Measurements from ENCODE around the gene HAPLN2.
"Not testable (repeated sequence)": the region's sequence is repeated elsewhere in the genome, so short reads cannot be mapped to it uniquely, and the experiment has no call there.

The HAPLN2 gene

GRCh38 chr1:156592158-156592909, 26.9 kb upstream of the HAPLN2 start:
- DNase-seq = no peak

DNA sequence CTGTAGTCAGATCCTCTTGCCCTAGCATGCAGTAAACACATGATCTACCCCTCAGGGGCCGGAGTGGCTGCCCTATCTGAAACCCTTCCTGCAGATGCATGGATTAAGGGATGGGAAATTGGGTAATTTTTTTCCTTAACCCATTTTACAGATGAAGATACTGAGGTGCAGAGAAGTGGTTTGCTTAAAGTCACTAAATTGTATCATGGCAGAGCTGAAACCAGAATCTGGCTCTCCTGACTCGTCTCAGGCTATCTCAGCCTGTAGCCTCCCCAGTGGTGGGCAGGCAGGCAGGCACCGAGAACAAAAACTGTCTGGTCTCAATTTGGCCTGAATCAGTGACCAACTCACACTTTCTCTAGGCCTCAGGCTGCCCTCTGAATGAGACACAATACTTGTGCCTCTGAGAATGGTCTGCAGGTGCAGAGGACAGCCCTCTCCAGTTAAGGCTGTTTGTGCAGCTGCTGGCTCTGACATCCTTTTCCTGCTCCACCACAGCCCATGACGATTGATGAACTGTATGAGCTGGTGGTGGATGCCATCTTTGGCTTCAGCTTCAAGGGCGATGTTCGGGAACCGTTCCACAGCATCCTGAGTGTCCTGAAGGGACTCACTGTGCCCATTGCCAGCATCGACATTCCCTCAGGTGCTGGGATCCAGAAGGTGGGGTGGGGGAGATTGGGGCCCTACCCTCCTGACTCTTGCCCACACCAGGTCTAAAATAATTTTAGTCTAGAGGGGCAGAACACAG, 26.1 kb upstream of the HAPLN2 start:
- DNase-seq = no peak

GRCh38 chr1:156593661-156593989, 25.6 kb upstream of the HAPLN2 start:
- DNase-seq = no peak

DNA sequence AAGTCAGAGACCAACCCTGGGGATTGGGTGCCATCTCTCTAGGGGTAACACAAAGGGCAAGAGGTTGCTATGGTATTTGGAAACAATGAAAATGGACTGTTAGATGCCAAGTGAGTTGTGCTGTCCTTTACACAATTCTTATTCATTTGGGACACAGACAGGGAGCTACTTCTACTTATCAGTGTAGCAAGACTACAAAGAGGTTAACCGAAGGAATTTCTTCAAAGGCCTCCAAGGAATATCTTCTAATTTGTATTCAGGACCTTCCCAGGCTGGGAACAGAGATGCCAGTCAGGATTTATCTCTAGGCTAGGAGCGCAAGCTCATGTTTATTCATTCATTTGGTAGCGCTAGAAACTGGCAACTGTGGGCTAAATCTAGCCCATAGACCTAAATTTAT, 25.0 kb upstream of the HAPLN2 start:
- DNase-seq = no peak

DNA sequence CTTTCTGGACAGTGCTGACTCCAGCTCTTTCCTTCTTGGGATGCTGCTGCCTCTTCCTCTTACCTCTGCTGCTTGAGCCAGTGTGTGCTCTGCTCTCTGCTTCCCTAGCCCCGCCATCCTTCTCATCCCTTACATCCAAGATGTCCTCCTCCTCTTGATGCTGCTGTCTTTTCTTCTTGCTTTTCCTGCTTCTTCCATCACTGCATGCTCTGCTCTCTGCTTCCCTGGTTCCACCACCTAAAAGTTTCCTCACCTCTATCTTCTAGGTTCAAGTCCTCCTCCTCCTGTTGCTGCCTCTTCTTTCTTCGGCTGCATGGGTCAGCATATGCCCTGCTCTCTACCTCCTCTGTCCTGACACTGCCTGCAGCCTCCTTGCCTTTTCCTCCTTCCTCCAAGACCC, 24.2 kb upstream of the HAPLN2 start:
- DNase-seq = no peak

GRCh38 chr1:156596426-156596825, 22.8 kb upstream of the HAPLN2 start:
- DNase-seq = no peak

GRCh38 chr1:156598125-156598524, 21.1 kb upstream of the HAPLN2 start:
- DNase-seq = no peak

DNA sequence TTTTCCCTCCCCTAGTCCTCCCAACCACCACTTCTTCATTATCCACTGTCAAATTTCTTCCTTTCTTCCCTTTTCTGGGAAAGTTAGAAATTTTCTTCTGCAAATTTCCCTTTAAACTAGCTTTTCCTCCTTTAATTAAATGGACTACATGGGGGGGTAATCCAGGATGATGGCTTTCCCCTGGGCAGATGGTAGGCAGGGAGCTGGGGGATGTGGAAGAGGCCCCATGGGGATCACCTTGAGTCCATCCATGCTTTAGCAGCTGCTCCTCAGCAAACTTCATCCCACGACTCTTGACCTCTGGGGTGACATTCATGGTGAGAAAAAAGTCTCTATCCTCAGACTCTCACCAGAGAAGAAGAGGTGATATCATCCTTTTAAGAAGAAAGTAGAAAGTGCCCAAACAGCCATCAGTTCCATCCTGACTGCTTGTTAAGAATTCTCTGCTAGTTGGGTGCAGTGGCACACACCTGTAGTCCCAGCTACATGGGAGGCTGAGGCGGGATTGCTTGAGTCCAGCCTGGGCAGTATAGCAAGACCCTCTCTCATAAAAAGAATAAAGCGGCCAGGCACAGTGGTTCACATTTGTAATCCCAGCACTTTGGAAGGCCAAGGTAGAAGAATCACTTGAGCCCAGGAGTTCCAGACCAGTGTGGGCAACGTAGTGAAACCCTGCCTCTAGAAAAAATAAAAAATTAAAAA, 20.3 kb upstream of the HAPLN2 start:
- no peak for DNase-seq

DNA sequence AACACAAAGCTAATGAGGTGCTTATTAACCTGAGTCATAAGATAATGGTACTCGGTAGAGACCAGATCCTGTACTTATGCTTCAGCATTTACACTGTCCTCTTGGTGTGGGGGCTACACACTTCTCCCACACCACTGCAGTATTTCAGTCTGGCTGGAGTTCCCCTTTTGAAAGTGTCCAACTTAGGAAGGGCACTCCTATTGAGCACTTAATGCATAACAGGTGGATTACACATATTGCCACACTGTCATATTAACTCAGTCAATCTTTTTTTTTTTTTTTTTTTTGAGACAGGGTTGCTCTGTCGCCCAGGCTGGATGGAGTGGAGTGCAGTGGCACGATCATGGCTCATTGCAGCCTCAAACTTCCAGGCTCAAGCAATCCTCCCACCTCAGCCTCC, 19.4 kb upstream of the HAPLN2 start:
- DNase-seq = peak; percentile 58 to 77 (median 63)

DNA sequence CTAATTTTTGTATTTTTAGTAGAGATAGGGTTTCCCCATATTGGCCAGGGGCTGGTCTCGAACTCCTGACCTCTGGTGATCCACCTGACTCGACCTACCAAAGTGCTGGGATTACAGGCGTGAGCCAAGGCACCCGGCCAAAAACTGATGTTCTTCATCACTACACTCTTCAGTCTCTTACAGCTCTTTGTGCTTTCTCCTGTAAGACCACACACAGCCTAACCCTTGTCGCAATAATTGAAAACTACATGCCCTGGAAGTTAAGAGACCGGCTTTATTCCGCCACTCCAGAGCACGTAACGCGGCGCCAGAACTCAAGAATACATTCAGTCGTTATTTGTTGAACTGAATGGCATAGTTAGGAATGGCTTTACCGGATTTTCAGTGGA, 18.5 kb upstream of the HAPLN2 start:
- no peak for DNase-seq

DNA sequence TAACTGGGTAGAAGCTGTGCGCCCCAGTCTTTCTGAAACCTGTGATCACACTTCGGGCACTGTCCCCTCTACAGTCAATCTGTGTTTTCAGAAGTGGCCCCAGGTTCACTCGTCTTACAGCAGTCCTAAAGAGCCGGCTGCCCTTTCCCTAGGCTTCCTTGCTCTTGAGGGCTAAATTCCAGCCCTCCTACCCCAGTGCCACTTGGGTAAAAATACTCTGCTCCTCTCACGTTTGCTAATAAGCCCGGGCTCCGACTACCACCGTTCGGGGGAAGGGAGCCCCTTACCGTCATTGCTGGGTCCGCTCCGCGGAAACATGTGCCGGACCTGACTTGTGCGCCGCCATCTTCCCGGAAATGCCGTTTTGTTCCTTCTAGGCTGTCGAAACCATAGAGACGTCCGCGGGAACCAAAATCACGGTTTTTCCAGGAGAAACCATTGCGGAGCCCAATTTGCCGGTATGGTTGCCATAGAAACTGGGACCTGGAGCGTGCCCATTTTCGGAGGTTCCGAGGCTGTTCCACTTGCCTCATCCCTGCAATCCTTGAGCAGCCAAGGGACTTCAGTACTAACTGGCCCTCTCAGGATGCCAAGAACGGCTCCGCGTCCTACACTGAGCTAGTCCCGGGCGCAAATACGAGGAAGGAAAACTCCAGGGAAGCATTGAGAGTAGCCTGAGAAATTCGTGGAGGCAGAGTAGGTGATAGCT, 17.9 kb upstream of the HAPLN2 start, which contains the start of gene GPATCH4:
Gene GPATCH4 (minus strand): TSS at position 358 of the 709 bp plus-strand sequence.
- DNase-seq = peak; percentile 90

DNA sequence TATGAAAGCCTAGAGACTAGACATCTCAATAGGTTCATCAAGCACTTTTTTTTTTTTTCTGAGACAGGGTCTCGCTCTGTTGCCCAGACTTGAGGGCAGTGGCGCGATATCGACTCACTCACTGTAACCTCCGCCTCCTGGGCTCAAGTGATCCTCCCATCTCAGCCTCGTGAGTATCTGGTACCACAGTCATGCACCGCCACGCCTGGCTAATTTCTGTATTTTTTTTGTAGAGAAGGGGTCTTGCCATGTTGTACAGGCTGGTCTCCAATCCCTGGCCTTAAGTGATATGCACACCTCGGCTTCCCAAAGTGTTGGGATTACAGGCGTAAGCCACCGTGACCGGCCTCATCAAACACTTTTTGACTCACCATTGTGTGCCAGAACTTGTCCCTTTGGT, 17.3 kb upstream of the HAPLN2 start:
- DNase-seq = no peak

DNA sequence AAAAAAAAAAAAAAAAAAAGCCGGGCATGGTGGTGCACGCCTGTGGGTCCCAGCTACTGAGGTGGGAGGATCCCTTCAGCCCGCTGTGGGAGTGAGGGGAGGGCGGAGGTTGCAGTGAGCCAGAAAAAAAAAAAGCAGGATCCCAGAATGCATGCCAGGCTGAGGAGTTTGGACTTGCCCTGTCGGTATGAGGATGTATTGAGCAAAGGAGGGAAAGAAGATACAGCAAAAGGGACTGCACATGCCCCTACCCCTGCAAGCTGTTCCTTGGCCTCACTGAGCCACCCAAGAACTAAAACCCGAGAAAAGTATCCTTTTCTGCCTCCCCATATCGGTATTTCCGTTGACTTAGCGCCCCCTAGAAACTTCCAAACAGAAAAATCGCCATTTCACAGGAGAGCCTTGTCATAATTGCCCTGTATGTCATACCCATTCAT, 16.6 kb upstream of the HAPLN2 start:
- peak; percentile 49 to 62 (median 59) for DNase-seq

DNA sequence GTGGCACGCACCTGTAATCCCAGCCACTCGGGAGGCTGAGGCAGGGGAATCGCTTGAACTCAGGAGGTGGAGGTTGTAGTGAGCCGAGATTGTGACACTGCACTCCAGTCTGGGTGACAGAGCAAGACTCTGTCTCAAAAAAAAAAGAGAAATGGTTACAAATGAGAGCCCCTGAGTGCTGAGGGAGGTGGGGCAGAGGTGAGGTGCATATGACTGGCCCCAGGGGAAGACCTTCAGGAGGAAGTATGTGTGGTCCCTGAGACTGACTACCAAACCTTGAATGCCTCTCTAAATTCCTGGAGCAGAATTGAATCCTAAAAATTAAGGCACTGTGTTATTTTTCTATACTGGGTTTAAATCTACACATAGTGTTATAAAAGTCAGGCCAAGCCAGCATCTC, 11.9 kb upstream of the HAPLN2 start:
- not testable (repeated sequence) for DNase-seq

DNA sequence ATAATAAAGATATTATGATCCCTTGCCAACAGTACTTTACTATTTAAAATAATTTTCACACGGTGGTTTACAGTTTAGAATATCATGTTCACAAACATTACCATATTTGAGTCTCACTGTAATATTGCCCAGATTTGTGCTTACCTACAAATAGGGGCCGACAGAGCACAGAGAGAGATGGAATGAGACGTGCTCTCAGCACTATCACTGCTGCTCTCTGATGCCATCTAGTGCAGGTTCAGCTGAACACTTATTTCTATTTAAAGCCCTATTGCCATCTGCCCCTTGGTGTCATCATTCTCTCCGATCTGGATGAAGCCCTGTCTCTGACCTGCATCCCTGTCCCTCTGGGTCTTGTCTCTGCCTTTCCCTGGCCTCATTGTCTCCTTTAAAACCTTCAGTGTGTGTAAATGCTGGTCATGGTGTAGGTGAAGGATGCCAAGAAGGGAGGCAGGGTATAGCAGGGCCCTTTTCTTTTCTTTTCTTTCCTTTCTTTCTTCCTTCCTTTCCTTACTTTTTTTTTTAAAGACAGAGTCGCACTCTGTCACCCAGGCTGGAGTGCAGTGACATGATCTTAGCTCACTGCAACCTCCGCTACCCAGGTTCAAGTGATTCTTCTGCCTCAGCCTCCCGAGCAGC, 11.1 kb upstream of the HAPLN2 start:
- peak; percentile 78 to 87 (median 85) for DNase-seq

GRCh38 chr1:156608981-156609380, 10.2 kb upstream of the HAPLN2 start:
- peak; percentile 36 to 54 (median 45) for DNase-seq

DNA sequence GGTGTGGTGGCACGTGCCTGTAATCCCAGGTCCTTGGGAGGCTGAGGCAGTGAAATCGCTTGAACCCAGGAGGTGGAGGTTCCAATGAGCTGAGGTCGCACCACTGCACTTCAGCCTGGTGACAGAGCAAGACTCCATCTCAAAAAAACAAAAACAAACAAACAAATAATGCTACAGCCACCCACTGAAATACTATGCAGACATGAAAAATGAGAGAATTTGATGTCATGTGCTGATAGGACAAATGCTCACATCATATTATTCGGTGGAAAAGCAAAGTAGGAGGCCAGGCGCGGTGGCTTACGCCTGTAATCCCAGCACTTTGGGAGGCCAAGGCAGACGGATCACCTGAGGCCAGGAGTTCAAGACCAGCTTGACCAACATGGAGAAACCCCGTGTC, 9.1 kb upstream of the HAPLN2 start:
- not testable (repeated sequence) for DNase-seq

GRCh38 chr1:156612666-156613065, 6.5 kb upstream of the HAPLN2 start:
- peak; percentile 36 to 59 (median 57) for DNase-seq

DNA sequence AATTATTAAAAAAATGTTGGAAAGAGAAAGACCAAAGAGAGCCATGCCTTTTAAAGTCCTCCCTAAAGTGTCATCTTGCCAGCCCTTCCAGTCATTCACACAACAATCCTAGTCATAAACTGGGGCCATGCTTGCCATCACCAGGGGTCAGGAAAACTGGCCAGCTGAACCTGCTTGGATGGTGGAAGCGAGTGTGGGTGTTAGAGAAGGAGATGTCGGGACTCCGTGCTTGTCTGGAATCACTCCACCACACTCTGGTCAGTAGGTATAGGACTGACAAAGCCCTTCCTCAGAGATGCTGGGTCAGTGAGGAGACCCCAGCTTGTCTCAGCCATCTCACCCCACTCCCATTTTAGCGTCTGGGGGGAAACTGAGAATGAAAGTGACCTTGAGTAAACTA, 3.3 kb upstream of the HAPLN2 start:
- no peak for DNase-seq

DNA sequence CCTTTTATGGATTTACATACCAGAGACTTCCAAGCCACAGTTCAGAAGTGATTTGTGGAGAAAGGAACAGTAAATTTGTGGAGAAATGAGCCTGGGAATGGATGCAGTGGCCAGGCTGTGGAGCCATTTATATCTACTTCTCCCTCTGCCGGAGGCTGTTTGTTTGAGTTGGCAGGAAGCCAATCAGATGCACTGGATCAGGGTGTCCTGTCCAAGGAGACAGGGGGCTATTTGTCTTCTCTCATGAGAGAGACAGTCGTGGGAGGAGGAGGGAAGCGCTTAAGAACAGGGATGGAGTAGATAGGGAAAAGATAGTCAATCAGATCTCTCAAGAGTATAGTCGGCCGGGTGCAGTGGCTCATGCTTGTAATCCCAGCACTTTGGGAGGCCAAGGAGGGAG, 2.8 kb upstream of the HAPLN2 start:
- DNase-seq = peak; percentile 33 to 37 (median 36)

GRCh38 chr1:156619582-156619955, 354 bp downstream of the HAPLN2 start:
- no peak for DNase-seq

DNA sequence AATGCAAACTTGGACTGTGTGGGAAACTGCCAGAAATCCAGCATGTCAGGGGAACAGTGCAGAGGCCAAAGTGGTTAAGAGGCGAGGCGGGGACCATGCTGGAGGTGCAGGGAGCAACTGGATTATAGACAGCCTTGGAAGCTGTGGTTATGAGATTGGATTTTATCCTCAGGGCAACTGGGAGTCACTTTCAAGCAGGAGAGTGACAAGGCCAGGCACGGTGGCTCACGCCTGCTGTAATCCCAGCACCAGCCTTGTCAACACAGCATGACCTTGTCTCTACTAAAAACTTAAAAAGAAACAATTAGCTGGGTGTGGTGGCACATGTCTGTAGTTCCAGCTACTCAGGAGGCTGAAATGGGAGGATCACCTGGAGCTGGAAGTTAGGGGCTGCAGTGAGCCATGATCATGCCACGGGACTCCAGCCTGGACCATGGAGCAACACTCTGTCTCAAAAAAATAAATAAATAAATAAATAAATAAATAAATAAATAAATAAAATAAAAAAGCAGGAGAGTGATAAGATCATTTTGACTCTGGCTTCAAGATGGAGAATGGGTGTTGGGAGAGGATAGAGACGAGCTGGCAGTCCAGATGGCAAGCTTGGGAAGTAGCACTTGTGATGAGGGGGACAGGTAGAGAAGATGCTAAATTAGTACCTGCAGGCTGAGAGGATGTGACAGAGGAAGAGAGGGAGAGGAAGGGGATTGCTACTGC, 3.5 kb downstream of the HAPLN2 start:
- DNase-seq = no peak

All from suppressor macrophage treated with lipopolysaccharide for 1 hour (primary cell).